GM19463 (cell line): ENCODE data around the gene LGALS16.
"Not testable (repeated sequence)": the region's sequence is repeated elsewhere in the genome, so short reads cannot be mapped to it uniquely, and the experiment has no call there.

Experiments used
- ATAC-seq: cut with Tn5 transposase; IDR thresholded peaks from one replicate; pipeline ENCODE4 v1.9.1; 2021; ENCODE audit warnings: mild to moderate bottlenecking, moderate library complexity; ENCODE audit not compliant: unreplicated experiment

LGALS16 gene, protein sequence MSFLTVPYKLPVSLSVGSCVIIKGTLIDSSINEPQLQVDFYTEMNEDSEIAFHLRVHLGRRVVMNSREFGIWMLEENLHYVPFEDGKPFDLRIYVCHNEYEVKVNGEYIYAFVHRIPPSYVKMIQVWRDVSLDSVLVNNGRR

DNA sequence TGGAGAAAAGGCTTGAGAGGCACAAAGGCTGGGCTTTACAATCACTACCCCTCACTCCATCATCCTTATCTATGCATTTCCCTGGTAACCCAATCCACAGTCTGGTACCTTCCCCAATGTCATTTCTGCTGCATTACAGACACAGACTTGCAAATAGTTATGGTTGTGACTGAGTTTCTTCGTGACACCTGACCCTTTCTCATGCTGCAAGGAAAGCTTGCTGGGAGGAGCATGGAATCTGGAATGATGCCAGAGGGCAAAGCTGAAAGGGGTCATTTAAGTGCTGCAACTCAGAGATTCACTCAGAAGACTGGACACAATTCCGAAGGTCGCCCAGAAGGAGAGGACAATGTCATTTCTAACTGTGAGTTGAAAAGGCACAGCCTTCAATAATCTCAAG lies at the start of gene LGALS16:
Gene LGALS16, plus strand, starts transcription at position 301 of the 400 bp plus-strand sequence. Its CDS starts 49 bp downstream, at position 350.
- no peak for ATAC-seq

GRCh38 chr19:39607021-39607420 lies 48.7 kb upstream of the LGALS16 start:
- no peak for ATAC-seq

DNA sequence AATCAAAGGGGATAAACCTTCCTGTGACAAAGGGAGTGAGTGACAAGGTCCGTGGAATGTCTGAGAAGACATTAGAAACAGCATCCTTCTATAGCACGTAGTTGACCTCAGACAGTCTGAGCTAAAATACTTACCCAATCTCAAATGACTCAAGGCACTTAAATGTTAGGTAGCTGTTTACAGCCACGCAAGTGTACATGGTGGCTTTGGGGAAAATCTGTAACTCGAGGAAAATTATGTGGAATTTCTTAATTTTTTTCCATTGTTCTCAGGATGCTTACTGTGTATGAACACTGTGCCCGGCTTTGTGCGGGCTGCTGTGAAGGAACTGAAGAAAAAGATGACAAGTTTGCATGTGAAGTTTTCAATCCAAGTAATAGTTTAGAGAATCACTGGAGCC lies 48.2 kb upstream of the LGALS16 start:
- no peak for ATAC-seq

DNA sequence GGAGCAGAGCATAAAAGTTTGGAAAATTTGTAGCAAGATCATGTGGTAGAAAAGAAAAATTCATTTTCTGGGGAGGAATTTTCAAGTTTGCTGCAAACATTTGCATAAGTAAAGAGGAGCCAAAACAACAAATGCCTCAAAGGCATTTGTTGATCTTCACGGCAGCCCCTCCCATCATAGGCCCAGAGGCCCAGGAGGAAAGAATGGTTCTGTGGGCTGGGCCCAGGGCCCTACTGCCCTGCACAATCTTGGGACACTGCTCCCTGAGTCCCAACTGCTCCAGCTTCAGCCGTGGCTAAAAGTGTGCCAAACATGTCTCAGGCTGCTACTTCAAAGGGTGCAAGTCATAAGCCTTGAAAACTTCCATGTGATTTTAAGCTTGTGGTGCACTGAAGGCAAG lies 42.1 kb upstream of the LGALS16 start:
- ATAC-seq: no peak

GRCh38 chr19:39617745-39618144 lies 38.0 kb upstream of the LGALS16 start:
- no peak for ATAC-seq

DNA sequence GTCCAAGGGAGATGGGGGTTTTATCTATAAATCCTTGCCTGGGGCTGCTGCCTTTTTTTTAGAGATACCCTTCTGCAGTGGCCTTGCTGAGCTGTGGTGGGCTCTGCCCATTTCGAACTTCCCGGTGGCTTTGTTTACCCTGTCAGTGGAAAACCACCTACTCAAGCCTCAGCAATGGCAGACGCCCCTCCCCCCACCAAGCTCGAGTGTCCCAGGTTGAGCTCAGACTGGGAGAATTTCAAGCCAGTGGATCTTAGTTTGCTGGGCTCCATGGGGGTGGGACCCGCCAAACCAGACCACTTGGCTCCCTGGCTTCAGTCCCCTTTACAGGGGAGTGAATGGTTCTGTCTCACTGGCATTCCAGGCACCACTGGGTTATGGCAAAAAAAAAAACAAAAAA lies 31.8 kb upstream of the LGALS16 start:
- no peak for ATAC-seq

DNA sequence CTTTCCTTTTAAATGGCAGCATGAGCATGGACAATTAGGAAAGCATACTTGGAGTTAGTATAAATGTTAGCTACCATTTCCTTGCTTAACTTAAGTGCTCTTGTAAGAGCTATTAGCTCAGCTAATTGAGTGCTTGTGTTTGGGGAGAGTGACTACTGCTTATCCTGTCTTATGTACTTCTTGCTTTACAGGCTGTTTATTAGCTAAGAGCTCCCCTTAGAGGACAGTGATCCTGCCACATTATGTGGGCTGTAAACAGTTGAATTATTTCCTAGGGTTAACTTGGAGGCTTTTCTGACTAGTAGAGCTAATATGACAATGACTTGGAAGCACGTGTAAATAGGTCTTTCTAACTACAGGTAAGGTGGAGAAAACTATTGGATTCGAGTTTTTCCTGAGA lies 28.1 kb upstream of the LGALS16 start:
- not testable (repeated sequence) for ATAC-seq

DNA sequence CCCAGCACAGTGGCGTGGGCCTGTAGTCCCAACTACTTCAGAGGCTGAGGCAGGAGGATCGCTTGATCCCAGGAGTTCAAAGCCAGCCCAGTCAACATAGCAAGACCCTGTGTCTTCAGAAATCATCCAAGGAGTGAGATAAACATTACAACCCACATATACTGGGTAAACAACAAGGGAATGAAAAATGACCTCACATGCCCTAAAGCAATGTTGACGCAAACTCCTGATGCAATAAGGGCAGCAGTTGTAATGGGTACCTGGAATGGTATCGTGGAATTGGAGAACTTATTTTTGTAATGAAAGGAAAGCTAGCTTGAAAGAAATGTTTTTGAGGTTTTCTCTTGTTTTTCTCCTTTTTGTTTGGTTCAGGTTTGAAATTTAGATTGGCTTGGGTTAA lies 24.5 kb upstream of the LGALS16 start:
- no peak for ATAC-seq

- no peak for ATAC-seq
Observed at GRCh38 chr19:39631626-39632025, 24.1 kb upstream of the LGALS16 start.

DNA sequence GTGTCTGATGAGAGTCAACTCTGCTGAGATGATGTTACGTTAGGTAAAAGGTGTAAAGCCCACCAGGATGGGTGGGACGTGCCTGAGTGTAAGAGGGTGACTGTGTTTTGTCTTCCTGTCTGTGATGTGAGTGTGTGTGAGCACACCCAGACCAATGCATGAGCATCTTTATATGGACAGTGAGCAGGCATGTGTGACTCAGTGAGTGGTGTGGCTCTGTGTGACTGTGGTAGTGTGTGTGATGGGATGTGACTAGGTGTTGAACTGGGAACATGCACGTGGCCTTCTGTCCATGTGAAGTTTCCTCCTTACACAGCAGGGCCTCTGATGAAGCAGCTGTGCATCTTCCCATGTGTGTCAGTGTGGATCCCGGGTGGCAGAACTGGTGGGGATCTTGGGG lies 17.8 kb upstream of the LGALS16 start:
- ATAC-seq: no peak

DNA sequence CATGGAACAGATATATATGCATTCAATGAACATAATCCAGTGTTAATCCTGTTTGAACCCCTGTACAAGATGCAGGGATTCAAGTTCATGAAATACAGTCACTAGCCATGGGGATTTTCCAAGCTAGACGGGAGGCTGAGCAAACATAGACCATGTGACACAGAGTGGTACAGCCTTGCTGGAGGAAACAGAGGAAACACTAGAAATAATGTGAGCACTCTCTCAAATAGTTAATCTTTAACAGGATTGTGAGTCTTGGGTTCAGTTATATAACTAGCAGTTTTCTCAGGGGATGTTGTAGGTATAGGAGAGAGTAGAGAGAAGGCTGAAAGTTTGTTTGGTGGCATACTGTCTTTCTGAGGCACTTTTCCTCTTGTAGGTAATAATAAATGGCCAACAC lies 13.9 kb upstream of the LGALS16 start:
- no peak for ATAC-seq

- ATAC-seq: no peak
Observed at GRCh38 chr19:39643591-39643990, 12.1 kb upstream of the LGALS16 start.

DNA sequence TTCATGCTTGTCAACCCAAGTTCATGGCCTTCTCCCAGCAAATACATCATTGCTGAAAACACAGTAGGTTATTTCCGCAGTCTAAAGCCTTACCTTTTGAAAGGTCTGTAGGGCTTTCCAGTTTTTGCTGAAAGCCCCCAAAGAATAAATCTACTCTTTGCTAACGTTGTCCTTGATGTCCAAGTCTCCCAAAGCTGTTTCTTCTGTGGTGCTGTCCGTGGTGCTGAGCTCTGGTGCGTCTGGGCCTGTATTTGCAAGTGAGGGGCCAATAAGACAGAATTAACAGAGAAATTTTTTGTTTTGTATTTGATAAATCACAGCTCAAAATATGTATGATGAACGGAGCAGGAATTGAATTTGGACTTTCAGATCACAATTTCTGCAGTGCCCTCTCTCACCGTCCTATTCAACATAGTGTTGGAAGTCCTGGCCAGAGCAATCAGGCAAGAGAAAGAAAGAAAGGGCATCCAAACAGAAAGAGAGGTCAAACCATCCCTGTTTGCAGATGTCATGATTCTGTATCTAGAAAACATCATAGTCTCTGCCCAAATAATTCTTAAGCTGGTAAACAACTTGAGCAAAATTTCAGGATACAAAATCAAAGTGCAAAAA lies 9.8 kb upstream of the LGALS16 start:
- ATAC-seq: no peak

- ATAC-seq: no peak
Observed at GRCh38 chr19:39647918-39648317, 7.8 kb upstream of the LGALS16 start.

- ATAC-seq: no peak
Observed at GRCh38 chr19:39659791-39660190, 4.1 kb downstream of the LGALS16 start.

DNA sequence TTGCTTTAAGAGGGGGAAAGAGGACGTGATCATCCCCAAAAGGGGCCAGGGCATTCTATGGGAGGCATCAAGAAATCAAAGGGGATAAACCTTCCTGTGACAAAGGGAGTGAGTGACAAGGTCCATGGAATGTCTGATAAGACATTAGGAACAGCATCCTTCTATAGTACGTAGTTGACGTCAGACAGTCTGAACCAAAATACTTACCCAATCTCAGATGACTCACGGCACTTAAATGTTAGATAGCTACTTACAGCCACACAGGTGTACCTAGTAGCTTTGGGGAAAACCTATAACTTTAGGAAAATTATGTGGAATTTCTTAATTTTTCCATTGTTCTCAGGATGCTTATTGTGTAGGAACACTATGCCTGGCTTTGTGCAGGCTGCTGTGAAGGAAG lies 4.9 kb downstream of the LGALS16 start:
- no peak for ATAC-seq

DNA sequence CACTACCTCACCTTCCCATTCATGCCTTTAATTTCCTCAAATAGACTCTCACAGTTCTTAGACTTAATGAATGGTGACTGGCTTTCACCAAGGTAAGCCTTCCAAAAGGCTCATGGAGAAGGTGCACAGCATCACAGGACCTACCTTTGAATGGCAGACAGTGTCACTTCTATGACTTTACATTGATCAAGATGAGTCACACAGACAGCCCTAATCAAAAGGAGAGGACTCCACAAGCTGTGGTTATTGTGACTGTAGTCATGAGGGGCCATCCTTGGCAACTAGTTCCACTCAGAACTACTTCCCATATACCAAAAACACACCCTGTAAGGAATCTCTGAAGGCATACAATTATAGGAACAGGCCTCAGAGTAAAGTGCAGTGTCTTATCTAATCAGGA lies 5.9 kb downstream of the LGALS16 start:
- ATAC-seq: no peak

- not testable (repeated sequence) for ATAC-seq
Observed at GRCh38 chr19:39669860-39670259, 14.1 kb downstream of the LGALS16 start.

DNA sequence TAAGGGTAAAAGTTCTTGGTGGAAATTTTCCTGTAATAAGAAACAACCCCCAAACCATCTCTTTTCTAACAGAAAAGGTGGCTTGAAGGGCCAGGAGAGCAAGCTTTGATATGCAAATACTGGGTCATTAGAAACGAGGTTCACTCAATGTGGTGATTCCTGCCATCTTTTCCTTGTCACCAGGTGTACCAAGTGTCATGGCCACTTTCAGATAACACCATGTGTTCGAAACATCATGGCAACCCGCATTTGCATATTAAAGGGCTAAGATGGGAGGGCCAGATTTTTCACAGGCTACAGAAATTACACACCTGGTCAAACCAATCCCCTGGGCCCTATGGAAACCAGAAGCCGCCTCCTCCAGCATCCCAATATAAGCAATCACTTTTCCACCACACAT lies 15.3 kb downstream of the LGALS16 start:
- no peak for ATAC-seq

DNA sequence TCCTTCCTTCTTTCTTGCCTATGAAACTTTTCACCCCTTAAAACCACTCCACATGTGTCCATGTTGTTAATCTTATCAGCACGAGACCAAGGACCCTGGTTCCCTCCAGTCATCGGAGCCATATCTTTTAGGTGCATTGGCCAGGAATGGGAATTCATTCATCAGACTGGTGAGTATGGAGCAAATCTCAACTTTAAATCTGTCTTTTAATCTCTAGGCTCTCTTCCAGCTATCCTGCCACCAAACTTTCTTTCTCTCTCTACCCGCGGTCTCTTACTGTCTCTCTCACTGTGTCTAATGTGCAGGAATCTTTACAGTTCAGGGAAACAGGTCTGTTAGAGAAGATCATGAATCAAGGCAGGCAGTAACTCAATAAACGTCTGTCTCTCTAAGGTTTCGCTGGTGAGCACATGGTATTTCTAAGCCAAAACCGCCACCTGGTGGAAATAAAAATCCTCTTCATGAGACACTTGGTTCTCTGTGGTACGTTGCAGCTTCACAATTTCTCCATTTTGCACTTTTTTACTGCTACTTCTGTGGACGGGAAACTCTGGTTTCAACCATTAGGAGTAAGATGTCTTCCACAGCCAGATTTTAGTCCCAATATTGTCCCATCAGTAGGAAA lies 16.1 kb downstream of the LGALS16 start:
- ATAC-seq: no peak

DNA sequence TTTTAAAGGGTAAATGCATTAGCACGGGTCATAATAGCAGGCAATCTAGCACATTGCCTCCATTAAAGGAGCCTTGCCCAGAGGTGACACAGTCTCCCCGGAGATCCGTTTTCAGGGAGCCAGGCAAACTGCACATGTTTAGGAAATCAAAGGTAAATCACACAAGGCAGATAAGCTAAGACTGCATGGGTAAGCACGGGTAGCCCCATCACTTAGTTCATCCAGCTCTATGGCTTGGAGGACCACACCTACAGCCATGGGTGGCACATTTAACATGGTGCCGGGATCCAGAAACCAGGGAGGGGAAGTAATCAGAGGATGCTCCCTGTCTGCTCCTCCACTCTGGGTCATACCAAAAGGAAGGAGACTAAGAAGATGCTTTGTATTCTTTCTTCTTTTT lies 16.8 kb downstream of the LGALS16 start:
- ATAC-seq: no peak

GRCh38 chr19:39673862-39674261 lies 18.1 kb downstream of the LGALS16 start:
- ATAC-seq: not testable (repeated sequence)

- no peak for ATAC-seq
Observed at GRCh38 chr19:39676004-39676403, 20.3 kb downstream of the LGALS16 start.
